HG02610 (cell line): Measurements from ENCODE around the gene DIO1.

ENCODE experiments used
- ATAC-seq: cut with Tn5 transposase; IDR thresholded peaks from one replicate; pipeline ENCODE4 v1.9.1; 2021; ENCODE audit warnings: mild to moderate bottlenecking, moderate library complexity; ENCODE audit not compliant: unreplicated experiment

The DIO1 gene

GRCh38 chr1:53938136-53938830, 44.3 kb downstream of the DIO1 start:
- ATAC-seq = no peak

GRCh38 chr1:53942127-53942957, 48.4 kb downstream of the DIO1 start:
- no peak for ATAC-seq

GRCh38 chr1:53943090-53943489, 49.1 kb downstream of the DIO1 start:
- ATAC-seq = no peak

GRCh38 chr1:53943490-53944043, 49.6 kb downstream of the DIO1 start:
- no peak for ATAC-seq

GRCh38 chr1:53944469-53945182, 50.6 kb downstream of the DIO1 start:
- no peak for ATAC-seq

DNA sequence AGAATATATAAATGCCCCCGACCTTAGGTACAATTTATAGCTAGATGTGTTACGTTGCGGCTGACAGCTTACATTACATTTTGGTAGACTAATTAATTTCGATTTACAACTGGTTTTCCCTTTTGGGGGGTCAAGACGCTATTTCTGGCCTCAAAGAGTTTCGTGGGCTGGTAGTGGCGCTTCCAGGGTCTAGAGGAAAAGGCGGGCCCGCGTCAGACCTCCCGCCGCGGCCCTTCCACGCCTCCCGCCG, 51.1 kb downstream of the DIO1 start:
- no peak for ATAC-seq

DNA sequence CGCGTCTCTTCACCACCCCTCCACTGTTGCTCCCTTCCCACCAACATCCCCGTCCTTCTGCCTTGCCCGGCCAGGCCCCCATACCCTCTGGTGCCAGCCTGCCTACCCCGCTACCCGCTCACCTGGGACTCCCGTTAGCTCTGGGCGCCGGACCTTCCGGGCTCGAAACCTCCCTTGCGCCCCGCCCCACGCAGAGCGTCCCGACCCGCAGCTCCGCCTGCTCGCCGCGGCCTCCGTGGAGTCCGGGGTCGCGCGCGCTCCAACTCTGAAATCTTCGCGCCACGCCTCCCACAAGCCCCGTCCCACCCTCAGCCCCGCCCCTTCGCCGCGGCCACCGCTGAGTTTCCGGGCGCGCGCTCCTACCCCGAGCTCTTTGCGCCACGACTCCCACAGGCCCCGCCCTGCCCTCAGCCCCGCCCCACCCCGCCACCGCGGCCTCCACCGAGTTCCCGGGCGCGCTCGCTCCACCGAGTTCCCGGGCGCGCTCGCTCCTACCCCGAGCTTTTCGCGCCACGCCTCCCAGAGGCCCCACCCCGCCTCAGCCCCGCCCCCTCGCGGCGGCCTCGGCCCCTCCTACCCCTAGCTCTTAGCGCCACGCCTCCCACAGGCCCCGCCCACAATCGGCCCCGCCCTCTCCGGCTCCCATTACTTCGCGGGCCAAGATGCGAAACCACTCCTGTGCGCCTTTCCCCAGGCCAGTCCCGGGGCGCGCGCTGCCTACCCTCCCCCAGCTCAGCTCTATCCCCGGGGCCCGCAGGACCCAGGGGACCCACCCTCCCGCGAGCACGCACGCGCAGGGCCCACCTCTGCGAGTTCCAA, 51.7 kb downstream of the DIO1 start, which contains the start of gene IFT25:
Gene IFT25 (minus strand): TSS at position 267 of the 819 bp plus-strand sequence. CDS start 5,617 bp downstream, outside the sequence.
- peak; percentile 71 for ATAC-seq

- ATAC-seq = peak; percentile 66
Observed at GRCh38 chr1:53946252-53947171, 52.5 kb downstream of the DIO1 start, which contains the start of gene LRRC42. Gene LRRC42, plus strand, starts transcription at chr1:53946350. Its CDS starts 5,650 bp downstream, at chr1:53952000.

- no peak for ATAC-seq
Observed at GRCh38 chr1:53947172-53947907, 53.4 kb downstream of the DIO1 start.

DNA sequence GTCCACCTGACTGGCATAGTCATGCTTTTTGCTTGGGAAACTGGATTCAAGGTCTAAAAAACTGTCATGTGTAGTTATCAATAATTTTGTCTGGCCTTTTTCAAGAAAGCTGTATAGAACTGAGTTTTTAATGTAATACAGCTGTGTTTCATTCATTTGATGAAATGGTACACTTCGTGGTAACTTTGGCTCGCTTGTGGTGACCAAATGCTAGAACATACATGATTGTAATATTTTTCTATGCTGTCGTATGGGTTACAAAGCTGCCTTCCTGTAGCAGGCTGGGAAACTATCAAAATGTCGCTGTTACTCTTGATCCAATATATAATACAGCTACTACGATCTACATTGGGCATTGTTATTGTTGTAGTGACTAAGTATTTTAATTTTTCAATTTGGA, 54.3 kb downstream of the DIO1 start:
- ATAC-seq = no peak

DNA sequence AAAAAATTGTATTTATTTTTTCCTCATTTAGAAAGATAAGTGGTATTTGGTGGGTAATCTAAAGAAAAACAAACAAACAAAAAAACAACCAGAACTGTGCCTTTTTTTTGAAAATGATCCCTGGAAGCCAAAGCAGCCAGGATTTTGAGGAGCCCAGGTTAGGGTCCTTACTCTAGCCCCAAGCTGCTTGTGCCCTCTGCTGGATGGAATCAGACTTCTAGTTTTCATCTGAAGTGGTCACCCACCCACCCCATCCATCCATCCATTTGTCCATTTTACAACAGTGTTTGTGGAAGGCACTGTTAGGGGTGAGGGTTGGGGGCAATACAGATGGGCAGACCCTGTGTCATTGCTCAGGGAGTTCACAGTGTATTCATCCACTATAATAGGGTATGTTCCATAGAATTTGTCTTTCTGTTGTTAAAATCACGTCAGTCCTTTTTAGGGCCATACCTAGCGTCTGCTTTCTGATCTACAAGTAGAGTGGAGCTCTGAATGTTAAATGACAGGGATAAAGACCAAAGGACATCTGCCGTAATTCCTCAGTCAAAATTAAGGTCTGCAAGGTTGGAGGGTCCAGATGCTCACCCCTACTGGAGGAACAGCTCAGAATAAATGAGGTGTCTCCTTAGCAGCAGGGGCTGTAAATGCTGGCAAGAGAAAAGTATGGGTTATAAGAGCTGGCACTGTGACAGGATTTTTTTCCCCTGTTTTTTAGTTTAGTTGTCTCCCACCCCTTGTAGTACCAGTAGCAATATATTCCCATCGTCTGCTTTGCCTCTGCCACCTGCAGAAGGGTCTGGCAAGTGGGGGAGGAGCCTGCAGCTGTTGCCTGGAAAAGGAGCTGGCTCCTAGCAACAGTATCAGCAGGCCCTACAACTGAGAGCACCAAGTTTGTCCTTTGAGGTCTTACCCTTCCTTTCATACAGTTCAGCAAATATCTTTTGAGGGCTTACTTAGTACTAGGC, 55.3 kb downstream of the DIO1 start:
- no peak for ATAC-seq

GRCh38 chr1:53951697-53952096, 57.7 kb downstream of the DIO1 start:
- no peak for ATAC-seq

DNA sequence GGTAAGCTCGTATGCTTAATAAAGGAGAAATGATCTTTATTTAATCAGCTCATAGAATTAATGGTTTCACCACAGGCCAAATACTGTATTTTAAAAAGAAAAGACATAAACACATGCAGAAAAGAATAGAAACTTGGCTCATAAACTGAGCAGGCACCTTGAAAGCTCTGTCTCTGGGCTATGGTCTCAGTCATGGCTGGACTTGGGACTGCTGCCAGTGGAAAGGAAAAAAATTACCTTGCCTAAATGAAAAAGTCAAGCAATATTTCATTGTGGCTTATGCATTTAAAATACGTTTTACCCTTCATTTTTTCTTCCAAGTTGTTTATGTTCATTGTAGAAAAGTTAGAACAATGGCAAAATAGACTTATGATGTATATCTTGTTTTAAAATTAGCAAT, 60.1 kb downstream of the DIO1 start:
- no peak for ATAC-seq

- ATAC-seq = no peak
Observed at GRCh38 chr1:53956308-53957168, 62.6 kb downstream of the DIO1 start.

DNA sequence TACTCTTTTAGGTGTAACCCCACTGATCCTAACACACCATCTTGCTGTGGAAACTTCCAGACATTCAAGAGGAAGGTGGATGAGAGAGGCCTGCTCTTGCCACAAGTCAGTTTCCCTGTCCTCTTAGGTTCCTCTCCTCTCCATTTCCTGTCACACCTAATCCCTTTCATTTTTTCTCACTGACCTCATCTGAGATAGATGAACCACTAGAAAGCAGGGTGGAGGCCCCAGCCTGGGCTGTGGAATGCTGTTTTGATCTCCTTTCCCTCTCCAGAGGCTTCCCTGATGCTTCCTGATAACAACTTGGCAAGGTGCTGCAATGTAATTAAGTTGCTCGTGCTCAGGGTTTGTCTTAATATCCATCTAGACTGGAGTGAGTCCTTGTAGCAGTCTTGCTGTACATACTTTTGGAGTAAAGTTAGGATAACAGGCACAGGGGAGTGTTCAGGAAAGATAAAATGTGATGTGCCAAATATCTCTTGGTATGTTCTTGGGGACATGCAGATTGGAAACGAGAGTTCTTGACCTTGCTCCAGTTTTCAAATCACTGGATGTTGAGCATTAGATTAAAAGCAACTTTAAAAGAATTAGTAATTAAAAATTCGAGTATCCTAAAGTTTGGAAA, 63.3 kb downstream of the DIO1 start:
- ATAC-seq = no peak

GRCh38 chr1:53959664-53960250, 65.8 kb downstream of the DIO1 start:
- no peak for ATAC-seq
